ENCODE results near the gene SART1. TPM values are rescaled to one million over a fixed set of nuclear protein-coding genes. Genes with fewer than 3 reads are reported as not detected.
"Not testable (repeated sequence)": the region's sequence is repeated elsewhere in the genome, so short reads cannot be mapped to it uniquely, and the experiment has no call there.

Gene SART1
- total RNA-seq, 2 donors from 2014 or later: 32.5 to 38.0 TPM

GRCh38 chr11:65947603-65948125 is 13.9 kb upstream of the SART1 start:
- no peaks in the 10 kb centered on the region for H3K4me1 ChIP-seq (ENCODE audit: control insufficient read depth in 1 of 2, low read depth in 2 of 2)
- no peak for DNase-seq (ENCODE audit: low spot score)
- no peaks in the 10 kb centered on the region for H3K36me3 ChIP-seq
- H3K27ac ChIP-seq: no peak overlapping the region
- H3K27me3 ChIP-seq (replicated peaks; ENCODE audit: insufficient read depth): no peaks in the 10 kb centered on the region
- H3K9me3 ChIP-seq: no peaks in the 10 kb centered on the region
- TF ChIP-seq CTCF (IDR thresholded peaks at IDR 0.05): no peak
- no peak for ATAC-seq (ENCODE audit: insufficient number of reproducible peaks, low FRiP score, low read depth)
- no peak overlapping the region for H3K4me3 ChIP-seq

DNA sequence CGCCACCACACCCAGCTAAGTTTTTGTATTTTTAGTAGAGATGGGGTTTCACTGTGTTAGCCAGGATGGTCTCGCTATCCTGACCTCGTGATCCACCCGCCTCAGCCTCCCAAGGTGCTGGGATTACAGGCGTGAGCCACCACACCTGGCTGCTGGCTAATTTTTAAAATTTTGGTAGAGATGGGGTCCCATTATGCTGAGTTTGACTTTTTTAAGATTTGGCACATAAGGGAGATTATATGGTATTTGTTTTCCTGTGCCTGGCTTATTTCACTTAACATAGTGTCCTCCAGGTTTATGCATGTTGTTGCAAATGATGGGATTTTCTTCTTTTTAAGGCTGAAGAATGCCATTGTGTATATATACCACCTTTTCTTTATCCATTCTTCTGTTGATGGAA is 10.8 kb upstream of the SART1 start:
- H3K4me3 ChIP-seq; H3K27me3 ChIP-seq (replicated peaks; ENCODE audit: insufficient read depth); H3K4me1 ChIP-seq (ENCODE audit: control insufficient read depth in 1 of 2, low read depth in 2 of 2); H3K27ac ChIP-seq; H3K36me3 ChIP-seq; H3K9me3 ChIP-seq; DNase-seq (ENCODE audit: low spot score); ATAC-seq (ENCODE audit: insufficient number of reproducible peaks, low FRiP score, low read depth): not testable (repeated sequence)

DNA sequence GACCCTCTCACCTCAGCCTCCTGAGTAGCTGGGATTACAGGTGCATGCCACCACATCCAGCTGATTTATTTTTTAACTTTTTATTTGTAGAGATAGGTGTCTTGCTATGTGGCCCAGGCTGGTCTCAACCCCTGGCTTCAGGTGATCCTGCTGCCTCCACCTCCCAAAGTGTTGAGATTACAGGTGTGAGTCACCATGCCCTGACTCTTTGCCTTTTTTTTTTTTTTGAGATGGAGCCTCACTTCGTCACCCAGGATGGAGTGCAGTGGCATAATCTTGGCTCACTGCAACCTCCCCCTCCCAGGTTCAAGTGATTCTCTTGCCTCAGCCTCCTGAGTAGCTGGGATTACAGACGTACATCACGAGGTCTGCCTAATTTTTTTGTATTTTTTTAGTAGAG is 9.9 kb upstream of the SART1 start:
- H3K27ac ChIP-seq; H3K4me1 ChIP-seq (ENCODE audit: control insufficient read depth in 1 of 2, low read depth in 2 of 2); H3K9me3 ChIP-seq; H3K27me3 ChIP-seq (replicated peaks; ENCODE audit: insufficient read depth); H3K4me3 ChIP-seq; ATAC-seq (ENCODE audit: insufficient number of reproducible peaks, low FRiP score, low read depth); DNase-seq (ENCODE audit: low spot score); H3K36me3 ChIP-seq: not testable (repeated sequence)

GRCh38 chr11:65952052-65952521 is 9.4 kb upstream of the SART1 start:
- H3K4me3 ChIP-seq: no peak overlapping the region
- no peaks in the 10 kb centered on the region for H3K9me3 ChIP-seq
- ATAC-seq (ENCODE audit: insufficient number of reproducible peaks, low FRiP score, low read depth): no peak
- no peak for DNase-seq (ENCODE audit: low spot score)
- H3K36me3 ChIP-seq: no peaks in the 10 kb centered on the region
- H3K27ac ChIP-seq: no peak overlapping the region
- no peak for TF ChIP-seq CTCF (IDR thresholded peaks at IDR 0.05)
- H3K27me3 ChIP-seq (replicated peaks; ENCODE audit: insufficient read depth): no peaks in the 10 kb centered on the region
- H3K4me1 ChIP-seq (ENCODE audit: control insufficient read depth in 1 of 2, low read depth in 2 of 2): no peaks in the 10 kb centered on the region

GRCh38 chr11:65953471-65953870 is 8.1 kb upstream of the SART1 start:
- no peaks in the 10 kb centered on the region for H3K27me3 ChIP-seq (replicated peaks; ENCODE audit: insufficient read depth)
- no peak overlapping the region for H3K27ac ChIP-seq
- no peak for TF ChIP-seq CTCF (IDR thresholded peaks at IDR 0.05)
- H3K4me3 ChIP-seq: no peak overlapping the region
- no peaks in the 10 kb centered on the region for H3K9me3 ChIP-seq
- no peaks in the 10 kb centered on the region for H3K36me3 ChIP-seq
- no peaks in the 10 kb centered on the region for H3K4me1 ChIP-seq (ENCODE audit: control insufficient read depth in 1 of 2, low read depth in 2 of 2)
- no peak for DNase-seq (ENCODE audit: low spot score)
- ATAC-seq (ENCODE audit: insufficient number of reproducible peaks, low FRiP score, low read depth): no peak

- ATAC-seq (ENCODE audit: insufficient number of reproducible peaks, low FRiP score, low read depth) (no peak), DNase-seq (ENCODE audit: low spot score) (no peak)
- Histone ChIP-seq H3K9me3 (no peaks in the 10 kb centered on the region), H3K4me1 (ENCODE audit: control insufficient read depth in 1 of 2, low read depth in 2 of 2) (no peaks in the 10 kb centered on the region), H3K27me3 (replicated peaks; ENCODE audit: insufficient read depth) (no peaks in the 10 kb centered on the region), H3K36me3 (no peaks in the 10 kb centered on the region), H3K4me3 (no peak overlapping the region), H3K27ac (no peak overlapping the region)
- no peak for TF ChIP-seq CTCF (IDR thresholded peaks at IDR 0.05)
Measured at GRCh38 chr11:65954771-65955170, 6.8 kb upstream of the SART1 start.
